Measurements from ENCODE around the gene DNHD1.
A peak's percentile ranks its signal among the peaks of the same experiment; 100 is the strongest.

Gene DNHD1

DNA sequence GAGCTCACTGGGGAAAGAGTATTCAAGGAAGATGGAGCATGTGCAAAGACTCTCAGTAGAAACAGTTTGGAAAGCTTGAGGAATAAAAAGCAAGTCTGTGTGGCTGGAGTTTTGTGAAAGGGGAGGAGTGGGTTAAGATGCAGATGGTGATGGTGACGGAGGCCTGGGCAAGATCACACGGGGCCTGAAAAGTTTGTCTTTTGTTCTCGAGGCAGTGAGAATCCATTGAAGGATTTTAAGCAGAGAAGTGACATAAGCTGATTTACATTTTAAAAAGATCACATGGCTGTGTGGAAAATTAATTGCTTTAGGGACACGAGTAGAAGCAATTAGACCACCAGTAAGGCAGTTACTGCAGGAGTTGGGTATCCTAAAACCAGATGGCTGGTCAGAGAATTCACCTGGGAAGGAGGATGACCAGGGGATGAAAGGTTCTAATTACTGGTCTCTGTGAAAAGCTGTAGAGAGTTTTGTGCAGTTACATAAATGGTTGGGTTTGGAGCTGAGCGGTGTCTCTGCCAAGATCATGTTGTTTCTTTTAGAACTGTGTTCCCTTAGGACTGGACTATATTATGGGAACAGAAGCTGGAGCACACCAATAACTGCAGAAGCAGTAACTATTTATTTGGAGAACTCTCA is 99.3 kb downstream of the DNHD1 start:
- DNase-seq, result no peak

GRCh38 chr11:6598555-6598954 is 101.5 kb downstream of the DNHD1 start:
- no peak for DNase-seq

- DNase-seq, result no peak
Observed at GRCh38 chr11:6599449-6599848, 102.4 kb downstream of the DNHD1 start.

DNA sequence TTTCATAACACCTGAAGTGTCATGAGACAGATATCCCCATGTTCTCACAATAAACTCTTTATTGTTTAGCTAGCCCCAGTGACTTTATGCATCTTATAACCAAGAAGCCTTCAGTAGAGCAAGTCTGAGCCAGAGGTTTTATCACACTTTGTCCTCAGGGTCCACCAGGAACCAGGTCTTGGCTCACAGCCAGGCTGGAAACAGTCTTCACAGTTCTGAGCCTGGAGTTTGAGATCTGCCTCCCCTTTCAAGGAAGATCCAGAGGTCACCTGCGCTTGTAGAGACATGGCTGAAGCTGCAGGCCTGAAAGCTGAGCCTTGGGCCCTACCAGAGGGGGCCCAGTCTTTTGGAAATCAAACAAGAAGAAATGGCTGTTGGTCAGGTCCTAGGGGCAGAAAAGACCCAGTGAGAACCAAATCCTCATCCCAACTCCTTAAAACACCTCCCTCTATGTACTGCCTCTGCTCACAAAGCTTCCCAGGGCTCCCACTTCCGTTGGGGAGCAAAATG is 102.9 kb downstream of the DNHD1 start:
- no peak for DNase-seq

DNA sequence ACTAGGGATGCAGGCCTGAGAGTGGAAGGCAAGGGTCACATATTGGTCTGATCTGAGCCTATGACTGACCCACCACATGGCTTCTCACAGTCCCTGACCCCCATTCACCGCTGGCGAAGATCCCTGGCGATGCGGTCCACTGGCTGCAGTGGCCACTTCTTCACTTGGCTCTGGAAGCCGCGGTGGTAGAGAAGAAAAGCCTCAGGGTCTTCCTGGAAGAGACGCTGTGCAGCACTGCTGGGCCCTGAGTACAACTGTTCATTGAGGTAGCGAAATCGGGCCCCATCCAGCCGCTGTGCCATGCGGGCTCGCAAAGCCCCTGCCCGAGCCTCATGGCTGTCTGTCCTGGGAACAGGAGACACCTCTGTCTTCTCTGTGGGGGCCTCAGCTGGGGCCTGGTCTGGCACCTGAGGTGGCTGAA is 104.0 kb downstream of the DNHD1 start:
- no peak for DNase-seq

DNA sequence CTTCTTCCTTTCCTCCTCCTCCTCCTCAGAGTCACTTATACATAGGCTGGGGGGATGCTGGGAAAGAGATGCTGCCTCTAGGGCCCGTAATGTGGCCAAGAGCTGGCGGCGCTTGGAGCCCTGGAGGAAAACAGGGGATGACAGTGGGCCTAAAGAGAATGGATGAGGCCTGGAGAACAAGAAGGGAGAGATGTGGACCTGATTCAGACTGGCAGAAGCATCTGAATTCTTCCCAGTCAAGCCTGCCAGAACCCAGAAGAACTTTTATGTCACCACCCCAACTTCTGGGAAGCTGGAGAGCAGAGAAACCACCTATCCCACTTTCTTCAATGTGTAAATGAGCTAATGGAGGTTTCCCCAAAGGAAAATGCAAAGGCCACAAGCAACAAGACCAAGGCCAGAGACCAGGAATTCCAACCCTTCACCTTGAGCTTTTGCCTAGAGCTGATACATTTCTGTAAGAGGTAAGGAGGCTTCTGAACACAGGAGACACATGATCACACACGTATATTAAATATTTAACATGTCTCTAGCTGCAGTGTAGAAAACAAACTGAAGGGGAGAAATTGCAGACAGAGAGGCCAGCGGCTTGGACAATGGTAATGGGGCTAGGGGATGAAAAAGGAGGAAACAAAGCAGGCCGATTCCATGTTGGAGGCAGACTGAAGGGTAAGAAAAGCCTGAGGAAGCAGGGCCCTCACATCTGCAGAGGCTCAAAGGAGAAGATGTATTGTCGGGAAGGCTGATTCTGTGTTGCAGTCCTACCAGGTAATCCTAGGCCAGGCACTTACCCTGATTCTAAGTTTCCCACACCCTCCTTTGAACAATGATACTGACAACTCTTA is 105.2 kb downstream of the DNHD1 start:
- no peak for DNase-seq

DNA sequence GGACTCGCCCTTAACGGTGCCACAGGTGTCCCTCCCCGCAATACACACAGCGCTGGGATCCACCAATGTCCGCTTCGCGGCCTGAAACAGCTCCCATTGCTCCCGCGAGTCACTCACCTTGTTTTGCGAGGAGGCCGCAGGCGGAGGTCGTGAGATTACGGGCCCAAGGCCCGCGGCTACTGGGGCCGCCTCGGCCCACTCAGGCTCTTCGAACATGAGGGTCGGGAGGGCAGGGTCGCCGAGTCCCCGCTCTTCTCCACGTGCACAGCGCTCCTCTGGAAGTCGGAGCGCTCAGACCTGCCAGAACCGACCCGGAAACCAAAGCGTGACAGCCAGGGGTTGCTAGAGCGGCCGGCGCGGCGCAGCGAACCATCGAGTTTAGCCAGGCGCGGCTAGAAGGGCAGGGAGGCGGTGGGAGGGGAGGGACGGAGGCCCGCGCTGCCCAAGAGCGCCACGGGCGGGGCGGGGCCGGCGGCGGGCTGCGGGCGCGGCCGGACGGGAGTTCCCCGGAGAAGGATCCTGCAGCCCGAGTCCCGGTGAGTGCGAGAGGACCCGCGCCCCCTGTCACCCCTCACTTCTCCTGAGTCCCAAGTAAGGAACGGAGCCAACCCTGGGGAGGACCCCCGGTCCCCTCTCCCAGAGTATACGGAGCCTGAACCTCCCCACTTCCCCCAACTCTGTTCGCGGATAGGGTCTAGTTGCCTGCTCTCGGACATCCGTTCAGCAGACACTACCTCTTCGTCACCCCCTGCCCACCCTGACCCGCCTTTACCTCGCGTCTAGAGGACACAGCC is 106.4 kb downstream of the DNHD1 start, which contains the start of the genes ILK and RRP8:
ILK (plus strand) TSS at position 488 of the 794 bp plus-strand sequence. CDS start 498 bp downstream, outside the sequence.
RRP8 (minus strand) TSS at position 330 of the 794 bp plus-strand sequence; CDS start at position 216, 114 bp downstream.
- DNase-seq, result peak; percentile 85

DNA sequence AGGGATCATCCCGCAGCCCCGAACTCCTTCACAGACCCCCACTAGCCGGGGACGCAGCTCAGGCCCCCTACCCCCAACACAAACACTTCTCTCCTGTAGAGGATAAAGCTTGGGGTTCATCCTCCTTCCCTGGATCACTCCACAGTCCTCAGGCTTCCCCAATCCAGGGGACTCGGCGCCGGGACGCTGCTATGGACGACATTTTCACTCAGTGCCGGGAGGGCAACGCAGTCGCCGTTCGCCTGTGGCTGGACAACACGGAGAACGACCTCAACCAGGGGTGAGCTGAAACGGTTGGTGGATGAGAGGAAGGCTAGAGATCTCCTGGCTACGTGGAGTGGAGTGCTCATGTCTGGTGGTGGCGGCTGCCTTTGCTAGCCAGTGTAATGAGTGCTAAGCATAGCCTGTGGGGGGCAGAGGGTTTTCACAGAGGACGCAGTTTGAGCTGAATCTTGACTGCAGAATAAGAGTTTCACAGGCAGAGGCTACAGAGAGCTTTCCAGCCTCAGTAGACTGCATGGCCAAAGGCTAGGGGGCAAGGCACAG is 107.1 kb downstream of the DNHD1 start:
- peak; percentile 52 for DNase-seq

DNA sequence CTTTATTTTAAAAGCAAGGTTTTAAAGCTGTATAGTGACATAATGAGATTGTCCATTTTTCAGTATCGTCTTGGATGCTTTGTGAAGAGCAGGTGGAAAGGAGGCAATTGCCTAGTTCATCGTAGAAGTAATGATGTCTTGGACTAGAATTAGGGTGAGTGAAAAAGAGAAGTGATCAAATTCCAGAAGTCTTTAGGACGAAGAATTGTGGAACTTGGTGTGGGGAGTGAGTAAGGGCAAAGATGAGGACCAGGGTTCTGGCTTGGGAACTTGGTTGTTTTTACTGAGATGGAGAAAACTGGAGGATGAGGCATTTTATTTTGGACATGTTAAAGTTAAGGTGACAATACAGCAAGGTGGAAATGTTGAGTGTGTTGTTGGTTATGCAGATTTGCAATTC is 107.7 kb downstream of the DNHD1 start:
- no peak for DNase-seq

- DNase-seq, result peak; percentile 45
Observed at GRCh38 chr11:6606471-6607189, 109.5 kb downstream of the DNHD1 start.

DNA sequence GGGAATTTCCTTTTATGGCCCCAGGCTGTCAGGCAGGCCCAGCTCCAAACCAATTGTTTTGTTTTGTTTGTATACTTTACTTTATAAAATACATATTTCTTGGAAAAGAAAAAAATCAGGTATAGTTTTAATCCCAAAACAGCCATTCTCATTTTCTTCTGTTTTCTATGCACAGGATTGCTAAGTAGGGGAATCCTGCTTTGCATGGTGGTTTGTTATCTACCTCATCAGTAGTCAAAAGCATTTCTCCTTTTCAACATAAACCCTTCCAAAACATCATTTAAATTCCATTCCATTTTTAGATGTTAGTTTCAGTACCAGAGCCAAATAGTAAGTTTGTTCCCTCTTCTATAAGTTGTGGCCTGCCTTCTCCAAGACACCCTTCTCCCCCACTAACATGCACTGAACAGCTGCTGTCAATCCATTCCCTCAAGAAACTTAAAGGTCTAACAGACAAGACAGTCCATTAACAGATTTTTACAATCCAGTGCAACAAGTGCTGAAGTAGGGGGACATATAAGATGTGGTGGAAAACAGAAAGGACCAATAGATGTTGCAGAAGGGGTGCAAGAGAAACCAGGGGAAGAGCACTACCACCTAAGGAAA is 110.2 kb downstream of the DNHD1 start:
- no peak for DNase-seq

GRCh38 chr11:6608011-6608410 is 110.9 kb downstream of the DNHD1 start:
- DNase-seq, result no peak

GRCh38 chr11:6608726-6609501 is 111.8 kb downstream of the DNHD1 start:
- DNase-seq, result no peak

DNA sequence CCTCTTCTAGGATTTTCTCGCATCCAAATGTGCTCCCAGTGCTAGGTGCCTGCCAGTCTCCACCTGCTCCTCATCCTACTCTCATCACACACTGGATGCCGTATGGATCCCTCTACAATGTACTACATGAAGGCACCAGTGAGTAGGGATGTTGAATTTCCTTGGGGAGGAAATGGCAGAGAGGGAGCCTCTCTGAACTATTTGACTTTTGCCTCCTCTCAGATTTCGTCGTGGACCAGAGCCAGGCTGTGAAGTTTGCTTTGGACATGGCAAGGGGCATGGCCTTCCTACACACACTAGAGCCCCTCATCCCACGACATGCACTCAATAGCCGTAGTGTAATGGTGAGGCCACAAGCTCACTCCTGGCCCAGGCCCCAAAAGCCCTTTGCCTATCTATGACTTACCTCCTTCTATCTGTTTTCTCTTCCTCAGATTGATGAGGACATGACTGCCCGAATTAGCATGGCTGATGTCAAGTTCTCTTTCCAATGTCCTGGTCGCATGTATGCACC is 112.5 kb downstream of the DNHD1 start:
- no peak for DNase-seq

DNA sequence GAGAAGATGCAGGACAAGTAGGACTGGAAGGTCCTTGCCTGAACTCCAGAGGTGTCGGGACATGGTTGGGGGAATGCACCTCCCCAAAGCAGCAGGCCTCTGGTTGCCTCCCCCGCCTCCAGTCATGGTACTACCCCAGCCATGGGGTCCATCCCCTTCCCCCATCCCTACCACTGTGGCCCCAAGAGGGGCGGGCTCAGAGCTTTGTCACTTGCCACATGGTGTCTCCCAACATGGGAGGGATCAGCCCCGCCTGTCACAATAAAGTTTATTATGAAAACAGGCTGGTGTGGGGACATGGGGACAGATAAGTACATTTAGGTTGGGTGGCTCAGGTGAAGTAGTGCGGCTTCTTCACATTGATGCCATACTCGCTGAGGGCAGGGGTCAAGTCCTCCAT is 113.5 kb downstream of the DNHD1 start:
- no peak for DNase-seq

GRCh38 chr11:6611092-6611962 is 114.2 kb downstream of the DNHD1 start:
- peak; percentile 18 for DNase-seq

- DNase-seq, result no peak
Observed at GRCh38 chr11:6611963-6612212, 114.8 kb downstream of the DNHD1 start.

DNA sequence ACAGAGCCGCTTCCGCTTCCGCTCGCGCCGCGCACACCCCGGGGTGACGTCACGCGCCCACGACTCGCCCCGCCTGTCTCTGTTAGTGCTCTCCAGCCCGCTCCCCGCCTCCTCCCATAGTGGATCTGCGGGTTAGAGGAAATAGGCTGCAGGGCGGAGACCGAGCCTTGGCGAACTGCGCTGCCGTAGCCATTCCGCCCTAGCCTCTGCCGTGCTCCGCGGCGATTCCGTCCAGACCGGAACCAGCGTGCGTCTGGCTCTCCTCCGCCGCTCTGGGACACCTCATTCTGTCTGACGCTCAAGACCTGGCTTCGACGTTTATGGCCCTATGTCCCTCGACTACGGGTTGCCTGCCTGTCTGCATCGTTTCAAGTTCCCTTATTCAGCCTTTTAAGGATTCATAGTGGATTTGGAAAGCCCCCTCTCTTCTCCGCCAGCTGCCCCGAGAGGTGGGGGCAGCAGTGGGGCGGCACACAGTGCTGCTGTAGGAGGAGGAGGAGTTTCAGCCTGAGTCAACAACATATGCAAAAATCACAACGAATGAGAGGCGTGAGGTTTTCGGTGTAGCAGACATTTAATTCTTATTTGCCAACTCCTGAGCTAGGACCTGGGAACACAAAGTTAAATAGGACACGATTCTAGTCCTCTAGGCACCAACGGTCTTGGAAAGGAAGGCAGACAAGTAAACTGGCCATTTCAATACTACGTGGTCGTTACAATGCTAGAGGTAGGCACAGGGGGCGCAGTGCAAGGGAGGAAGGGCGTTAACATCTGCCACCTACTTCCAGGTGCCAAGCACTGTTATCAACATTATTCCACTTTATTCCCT is 115.3 kb downstream of the DNHD1 start, which contains the start of gene TAF10:
TAF10 (minus strand) TSS at position 4 of the 829 bp plus-strand sequence. CDS start 27 bp downstream, outside the sequence.
- DNase-seq, result peak; percentile 96

DNA sequence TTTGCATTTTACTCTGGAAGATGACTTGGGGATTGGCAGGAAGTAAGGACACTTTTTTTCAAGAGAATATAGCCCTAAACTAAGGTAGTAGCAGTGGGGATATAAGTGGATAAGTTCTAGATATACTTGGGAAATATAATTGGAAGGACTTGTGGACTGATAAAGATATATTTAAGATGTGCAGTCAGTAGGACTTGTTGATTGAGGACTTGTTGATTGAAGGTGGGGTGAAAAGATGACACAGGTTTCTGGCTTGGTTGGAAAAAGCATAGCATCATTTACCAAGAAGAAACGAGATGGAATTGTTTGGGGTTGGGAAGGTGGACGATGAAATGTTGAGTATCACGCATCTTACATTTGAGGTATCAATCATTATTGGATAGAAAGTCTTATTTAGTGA is 116.4 kb downstream of the DNHD1 start:
- DNase-seq, result no peak
